Measurements from ENCODE around the gene KCNB1. TPM values are rescaled to one million over a fixed set of nuclear protein-coding genes. Genes with fewer than 3 reads are reported as not detected.

The KCNB1 gene
- total RNA-seq, 6 donors from 2014 or later, result 0.40 to 2.2 (median 0.98) TPM

DNA sequence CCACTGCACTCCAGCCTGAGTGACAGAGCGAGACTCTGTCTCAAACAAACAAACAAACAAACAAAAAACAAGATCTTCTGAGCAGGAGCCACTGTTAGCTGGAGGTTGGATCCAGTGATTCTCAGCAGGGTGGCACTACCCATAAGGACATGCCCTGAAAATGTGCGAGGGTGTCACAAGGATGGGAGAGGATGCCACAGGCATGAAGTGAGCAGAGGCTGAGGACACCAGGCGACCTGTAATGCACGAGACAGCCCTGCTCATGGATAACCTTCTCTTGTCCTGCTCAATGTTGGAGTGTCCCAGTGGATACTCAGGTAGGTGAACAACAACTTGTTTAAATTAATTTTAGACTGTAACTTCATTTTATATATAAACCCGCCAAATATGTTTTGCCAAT lies 76.8 kb downstream of the KCNB1 start:
- WGBS, 2 donors, result 64 to 81% methylated on average over 5 of the region's 5 CpGs
- H3K27me3 ChIP-seq, result no peaks in the 10 kb centered on the region
- H3K9me3 ChIP-seq, result no peaks in the 10 kb centered on the region
- no peak overlapping the region for H3K4me3 ChIP-seq
- H3K4me1 ChIP-seq, result no peaks in the 10 kb centered on the region
- DNase-seq (no peak), ATAC-seq (ENCODE audit: low FRiP score in 2 of 2) (no peak)
- TF ChIP-seq POLR2AphosphoS5 (IDR thresholded peaks at IDR 0.05), result no peak
- no peak for TF ChIP-seq EP300 (IDR thresholded peaks at IDR 0.05)
- TF ChIP-seq POLR2A (IDR thresholded peaks at IDR 0.05), result no peak
- TF ChIP-seq, protein P1, sequence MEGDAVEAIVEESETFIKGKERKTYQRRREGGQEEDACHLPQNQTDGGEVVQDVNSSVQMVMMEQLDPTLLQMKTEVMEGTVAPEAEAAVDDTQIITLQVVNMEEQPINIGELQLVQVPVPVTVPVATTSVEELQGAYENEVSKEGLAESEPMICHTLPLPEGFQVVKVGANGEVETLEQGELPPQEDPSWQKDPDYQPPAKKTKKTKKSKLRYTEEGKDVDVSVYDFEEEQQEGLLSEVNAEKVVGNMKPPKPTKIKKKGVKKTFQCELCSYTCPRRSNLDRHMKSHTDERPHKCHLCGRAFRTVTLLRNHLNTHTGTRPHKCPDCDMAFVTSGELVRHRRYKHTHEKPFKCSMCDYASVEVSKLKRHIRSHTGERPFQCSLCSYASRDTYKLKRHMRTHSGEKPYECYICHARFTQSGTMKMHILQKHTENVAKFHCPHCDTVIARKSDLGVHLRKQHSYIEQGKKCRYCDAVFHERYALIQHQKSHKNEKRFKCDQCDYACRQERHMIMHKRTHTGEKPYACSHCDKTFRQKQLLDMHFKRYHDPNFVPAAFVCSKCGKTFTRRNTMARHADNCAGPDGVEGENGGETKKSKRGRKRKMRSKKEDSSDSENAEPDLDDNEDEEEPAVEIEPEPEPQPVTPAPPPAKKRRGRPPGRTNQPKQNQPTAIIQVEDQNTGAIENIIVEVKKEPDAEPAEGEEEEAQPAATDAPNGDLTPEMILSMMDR (IDR thresholded peaks at IDR 0.05), result no peak
- no peaks in the 10 kb centered on the region for H3K36me3 ChIP-seq
- H3K27ac ChIP-seq, result no peak overlapping the region

- Histone ChIP-seq H3K27ac (no peak overlapping the region), H3K27me3 (no peaks in the 10 kb centered on the region), H3K4me1 (no peaks in the 10 kb centered on the region), H3K9me3 (no peaks in the 10 kb centered on the region), H3K36me3 (no peaks in the 10 kb centered on the region), H3K4me3 (no peak overlapping the region)
- TF ChIP-seq, protein P1 (IDR thresholded peaks at IDR 0.05), result no peak
- no peak for TF ChIP-seq EP300 (IDR thresholded peaks at IDR 0.05)
- TF ChIP-seq POLR2AphosphoS5 (IDR thresholded peaks at IDR 0.05), result no peak
- TF ChIP-seq POLR2A (IDR thresholded peaks at IDR 0.05), result no peak
- ATAC-seq (ENCODE audit: low FRiP score in 2 of 2) (no peak), DNase-seq (no peak)
- 23 to 54% methylated on average over 8 of the region's 8 CpGs for WGBS, 2 donors
These were observed 77.3 kb downstream of the KCNB1 start for GRCh38 chr20:49405062-49405683.

- Histone ChIP-seq H3K27ac (no peak overlapping the region), H3K27me3 (no peaks in the 10 kb centered on the region), H3K9me3 (no peaks in the 10 kb centered on the region), H3K4me3 (no peak overlapping the region), H3K36me3 (no peaks in the 10 kb centered on the region), H3K4me1 (no peaks in the 10 kb centered on the region)
- ATAC-seq (ENCODE audit: low FRiP score in 2 of 2), result no peak
- WGBS, 2 donors, result 84 to 87% methylated on average over 3 of the region's 3 CpGs
- TF ChIP-seq, protein P1 (IDR thresholded peaks at IDR 0.05), result no peak
- TF ChIP-seq EP300 (IDR thresholded peaks at IDR 0.05) (no peak), POLR2AphosphoS5 (IDR thresholded peaks at IDR 0.05) (no peak)
- no peak for DNase-seq
These were observed 78.0 kb downstream of the KCNB1 start for GRCh38 chr20:49404461-49404860.

- H3K4me1 ChIP-seq, result no peaks in the 10 kb centered on the region
- TF ChIP-seq POLR2A (IDR thresholded peaks at IDR 0.05) (no peak), POLR2AphosphoS5 (IDR thresholded peaks at IDR 0.05) (no peak), EP300 (IDR thresholded peaks at IDR 0.05) (no peak)
- TF ChIP-seq, protein P1 (IDR thresholded peaks at IDR 0.05), result no peak
These were observed 78.6 kb downstream of the KCNB1 start for GRCh38 chr20:49403911-49404310.

DNA sequence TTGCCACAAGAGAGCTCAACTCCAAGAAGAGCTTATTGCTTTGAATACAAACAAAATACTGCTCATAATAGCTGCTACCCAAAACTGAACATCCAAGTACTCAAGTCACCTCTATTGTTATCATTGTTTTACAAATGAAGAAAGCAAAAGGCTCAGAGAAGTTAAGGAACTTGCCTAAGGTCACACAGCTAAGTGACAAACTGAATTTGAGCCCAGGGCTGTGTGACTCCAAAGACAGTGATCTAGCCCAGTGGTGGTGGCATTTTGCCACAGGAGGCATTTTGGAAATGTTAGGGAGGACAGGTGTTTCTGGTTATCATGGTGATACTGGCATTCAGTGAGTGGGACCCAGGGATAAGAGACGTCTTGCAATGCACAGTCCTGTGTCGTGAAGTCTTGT lies 79.5 kb downstream of the KCNB1 start:
- DNase-seq (no peak), ATAC-seq (ENCODE audit: low FRiP score in 2 of 2) (no peak)
- no peak overlapping the region for H3K4me3 ChIP-seq
- H3K36me3 ChIP-seq, result no peaks in the 10 kb centered on the region
- no peaks in the 10 kb centered on the region for H3K27me3 ChIP-seq
- WGBS, 2 donors, result 85 to 91% methylated on average over 2 of the region's 2 CpGs
- H3K4me1 ChIP-seq, result no peaks in the 10 kb centered on the region
- no peak for TF ChIP-seq POLR2A (IDR thresholded peaks at IDR 0.05)
- no peak overlapping the region for H3K27ac ChIP-seq
- no peaks in the 10 kb centered on the region for H3K9me3 ChIP-seq

More at GRCh38 chr20:49403911-49404310, 78.6 kb downstream of the KCNB1 start:
- H3K4me3 ChIP-seq, result no peak overlapping the region
- WGBS, 2 donors, result 81 to 90% methylated on average over 8 to 9 of the region's 9 CpGs
- H3K27me3 ChIP-seq, result no peaks in the 10 kb centered on the region
- no peak overlapping the region for H3K27ac ChIP-seq
- DNase-seq, result no peak
- no peaks in the 10 kb centered on the region for H3K9me3 ChIP-seq
- no peak for ATAC-seq (ENCODE audit: low FRiP score in 2 of 2)
- H3K36me3 ChIP-seq, result no peaks in the 10 kb centered on the region

Measured in upper lobe of left lung (tissue), 6 donors.